Stimulated activated CD4-positive, alpha-beta T cell treated with anti-CD3 and anti-CD28 coated beads, Interleukin-1b, Interleukin-23, amount 100 ng/mL, for 24 hours (primary cell): ENCODE data around the gene NET1.
"Not testable (repeated sequence)": the region's sequence is repeated elsewhere in the genome, so short reads cannot be mapped to it uniquely, and the experiment has no call there.

Source experiments
- DNase-seq, 4 experiments: peaks; one replicate each; pipeline ENCODE4 v3.0.0-alpha.2; 2020; ENCODE audit warnings: low read depth in 4 of 4, low spot score in 1 of 4

NET1 gene

GRCh38 chr10:5399332-5399731, 13.0 kb upstream of the NET1 start:
- DNase-seq, result no peak

- DNase-seq, result no peak
These were observed 11.7 kb upstream of the NET1 start for GRCh38 chr10:5400468-5401240.

DNA sequence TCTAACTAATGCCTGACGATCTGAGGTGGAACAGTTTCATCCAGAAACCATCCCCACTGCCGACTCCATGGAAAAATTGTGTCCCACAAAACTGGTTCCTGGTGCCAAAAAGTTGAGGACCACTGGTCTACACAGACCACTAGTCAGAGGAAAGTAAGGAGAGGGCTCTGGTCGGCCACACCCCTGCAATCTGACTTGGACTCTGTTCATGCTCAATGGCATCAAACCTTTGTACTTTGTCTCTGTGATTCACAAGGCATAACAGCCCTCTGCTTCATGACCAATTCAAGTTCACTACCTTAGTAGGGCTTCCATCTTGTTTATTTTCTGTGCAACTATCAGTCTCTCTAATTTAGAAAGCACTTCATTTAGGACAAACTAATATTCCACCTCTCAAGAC, 9.6 kb upstream of the NET1 start:
- DNase-seq, result no peak

GRCh38 chr10:5404208-5405041, 7.9 kb upstream of the NET1 start, which contains the start of gene TUBAL3:
TSS of gene TUBAL3 (minus strand) at chr10:5404828. CDS start at chr10:5404792, 36 bp downstream.
- no peak for DNase-seq

GRCh38 chr10:5406918-5407317, 5.4 kb upstream of the NET1 start:
- DNase-seq, result no peak

DNA sequence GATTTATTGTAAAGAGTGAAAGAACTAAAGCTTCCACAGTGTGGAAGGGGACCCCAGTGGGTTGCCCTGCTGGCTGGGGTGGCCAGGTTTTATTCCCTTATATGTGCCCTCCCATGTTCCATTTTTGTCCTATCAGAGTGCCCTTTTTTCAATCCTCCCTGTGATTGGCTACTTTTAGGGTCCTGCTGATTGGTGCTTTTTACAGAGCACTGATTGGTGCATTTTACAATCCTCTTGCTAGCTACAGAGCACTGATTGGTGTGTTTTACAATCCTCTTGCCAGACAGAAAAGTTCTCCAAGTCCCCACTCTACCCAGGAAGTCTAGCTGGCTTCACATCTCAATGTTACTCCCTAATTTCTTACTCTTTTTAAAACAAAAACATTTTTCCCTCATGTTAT, 1.6 kb upstream of the NET1 start:
- DNase-seq, result not testable (repeated sequence)

DNA sequence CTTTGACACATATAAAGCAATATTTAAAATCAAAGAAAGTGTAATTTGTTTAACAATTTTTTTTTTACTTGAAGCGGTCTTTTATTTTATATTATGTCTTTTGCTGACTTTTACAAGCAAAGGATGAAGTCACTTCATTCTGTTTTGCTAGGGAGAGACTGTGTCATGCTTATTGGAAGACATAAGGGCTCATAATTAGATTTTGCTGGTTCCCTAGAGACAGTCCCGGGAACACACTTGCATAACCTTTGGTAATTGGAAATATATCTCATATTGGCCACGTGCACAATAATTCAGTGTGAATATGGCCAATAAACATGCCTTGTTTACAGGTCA, 448 bp upstream of the NET1 start:
- no peak for DNase-seq

GRCh38 chr10:5413012-5413938, 918 bp downstream of the NET1 start:
- DNase-seq, result no peak

- no peak for DNase-seq
These were observed 4.6 kb downstream of the NET1 start for GRCh38 chr10:5416981-5417380.

GRCh38 chr10:5418584-5418983, 6.2 kb downstream of the NET1 start:
- no peak for DNase-seq

GRCh38 chr10:5419466-5420094, 7.2 kb downstream of the NET1 start:
- no peak for DNase-seq

- no peak for DNase-seq
These were observed 11.4 kb downstream of the NET1 start for GRCh38 chr10:5423771-5424170.

- DNase-seq, result no peak
These were observed 12.4 kb downstream of the NET1 start for GRCh38 chr10:5424751-5425150.

- DNase-seq, result no peak
These were observed 15.8 kb downstream of the NET1 start for GRCh38 chr10:5428133-5428532.

GRCh38 chr10:5433182-5433581, 20.8 kb downstream of the NET1 start:
- no peak for DNase-seq

GRCh38 chr10:5434017-5434753, 21.8 kb downstream of the NET1 start:
- DNase-seq, result no peak

GRCh38 chr10:5435328-5435727, 23.0 kb downstream of the NET1 start:
- DNase-seq, result no peak

DNA sequence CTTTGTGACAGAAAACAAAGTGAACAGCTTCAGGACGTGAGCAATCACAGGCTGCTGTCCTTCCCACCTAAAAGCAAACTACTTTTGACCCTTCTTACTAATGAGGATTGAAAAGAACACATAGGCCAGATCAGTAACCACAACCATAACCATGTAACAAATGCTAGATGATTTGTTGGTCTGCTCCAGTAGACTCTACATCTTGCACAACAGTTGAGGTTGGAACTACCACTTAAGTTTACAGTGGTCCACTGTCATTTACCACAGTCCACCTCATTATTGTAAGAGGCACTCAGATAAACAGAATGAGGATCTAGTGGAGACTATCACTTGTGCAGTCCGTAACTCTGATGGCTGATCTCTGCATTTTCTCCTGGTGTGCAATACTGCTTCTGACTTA, 27.8 kb downstream of the NET1 start:
- DNase-seq, result no peak

DNA sequence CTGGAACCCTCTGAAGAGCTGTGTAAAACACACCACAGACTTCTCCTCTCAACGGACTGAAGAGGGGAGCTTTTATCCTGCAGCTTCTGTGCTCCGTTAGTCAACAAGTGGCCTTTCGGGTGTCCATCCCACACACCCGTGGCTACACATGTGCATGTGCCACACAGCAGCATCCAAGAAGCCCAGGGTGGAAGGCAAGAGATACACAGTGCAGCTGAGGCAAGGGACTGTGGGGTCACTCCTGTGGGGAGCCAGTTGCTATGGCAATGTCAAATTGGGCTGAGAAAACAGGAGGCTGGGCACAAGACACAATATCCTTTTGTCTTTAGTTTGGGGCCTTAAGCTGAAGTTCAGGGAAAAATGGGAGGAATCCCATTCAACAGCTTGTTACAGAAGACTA, 28.7 kb downstream of the NET1 start:
- DNase-seq, result no peak
